Right ventricle myocardium inferior (tissue), 1 donor: ENCODE results near the gene MRPL36. TPM values are rescaled to one million over a fixed set of nuclear protein-coding genes. Genes with fewer than 3 reads are reported as not detected.
A peak's percentile ranks its signal among the peaks of the same experiment; 100 is the strongest.

ENCODE experiments used
- ATAC-seq: fragments of 200-7000 bp; cut with Tn5 transposase; one replicate; pipeline ENCODE4 v1.9.1; 2020; ENCODE audit warnings: mild to moderate bottlenecking, moderate library complexity
- DNase-seq: peaks from one replicate; pipeline ENCODE4 v3.0.0; 2021; ENCODE audit errors: missing footprints
- intact Hi-C: fragments of 100-400 bp; cut with DNase I; formaldehyde crosslinking; loops from one replicate; pipeline ENCODE4 v1.11.0; 2022
- total RNA-seq: library from RNA; stranded (reverse); fragmentation: NEBNext Ultra II Directional; extraction: Animal tissue kit (Norgen Biotek cat#: 25700); gene quantifications from one replicate; pipeline ENCODE4 v1.2.1, GENCODE V29; 2021
- donor health status: DM: no; HTN: yes; CAD: no; lungs with severe emphysema.

MRPL36 gene
- total RNA-seq, 1 donor from 2014 or later = 62.3 TPM

DNA sequence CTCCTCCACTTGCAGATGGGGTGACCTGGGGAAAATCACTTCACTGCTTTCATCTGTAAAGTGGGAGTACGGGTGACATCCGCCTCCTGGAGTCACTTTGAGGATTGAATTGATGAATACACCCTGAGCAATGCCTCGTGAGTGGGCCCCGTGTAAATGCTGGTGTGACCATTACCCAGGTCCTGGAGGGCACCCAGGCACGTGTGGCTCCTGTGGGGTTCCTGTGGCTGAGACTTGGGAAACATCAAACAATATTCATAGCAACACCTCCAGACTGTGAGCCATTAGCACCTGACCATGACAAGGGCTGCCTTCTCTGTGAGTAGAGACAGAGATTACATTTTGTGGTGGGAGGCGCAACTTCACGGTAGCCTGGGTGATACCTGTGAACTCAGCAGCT, 11.4 kb downstream of the MRPL36 start:
- intact Hi-C loops = no loop called here
- ATAC-seq = no peak

DNA sequence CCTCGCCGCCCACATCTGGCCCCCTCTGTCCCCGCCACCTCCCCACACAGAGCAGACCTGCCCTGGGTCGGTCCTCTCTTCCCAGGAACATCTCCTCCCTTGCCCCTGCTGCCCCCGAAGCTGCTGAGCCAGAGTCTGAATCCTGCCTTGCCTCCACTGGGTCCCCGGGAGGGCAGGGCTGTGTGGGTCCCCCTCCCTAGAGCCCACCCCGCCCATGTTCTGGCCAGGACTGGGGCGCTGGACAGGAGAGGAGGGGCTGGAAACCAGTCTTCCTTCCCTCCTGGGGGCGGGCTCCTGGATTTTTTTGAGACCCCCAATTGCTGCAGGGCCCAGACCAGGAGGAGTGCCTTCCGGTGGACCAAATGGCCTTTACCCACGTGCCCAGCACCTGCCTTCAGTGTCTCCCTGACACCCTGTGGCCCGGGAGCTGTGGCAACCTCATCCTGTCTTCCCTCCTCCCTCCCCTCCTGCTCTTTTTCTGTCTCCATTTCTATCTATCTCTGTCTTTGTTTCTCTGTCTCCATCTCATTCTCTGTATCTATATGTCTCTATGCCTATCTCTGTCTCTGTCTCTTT, 12.1 kb downstream of the MRPL36 start:
- DNase-seq (peak; percentile 31), ATAC-seq (no peak)
- intact Hi-C loops = no loop called here

More for the DNA sequence above, 11.4 kb downstream of the MRPL36 start:
- no peak for DNase-seq

DNA sequence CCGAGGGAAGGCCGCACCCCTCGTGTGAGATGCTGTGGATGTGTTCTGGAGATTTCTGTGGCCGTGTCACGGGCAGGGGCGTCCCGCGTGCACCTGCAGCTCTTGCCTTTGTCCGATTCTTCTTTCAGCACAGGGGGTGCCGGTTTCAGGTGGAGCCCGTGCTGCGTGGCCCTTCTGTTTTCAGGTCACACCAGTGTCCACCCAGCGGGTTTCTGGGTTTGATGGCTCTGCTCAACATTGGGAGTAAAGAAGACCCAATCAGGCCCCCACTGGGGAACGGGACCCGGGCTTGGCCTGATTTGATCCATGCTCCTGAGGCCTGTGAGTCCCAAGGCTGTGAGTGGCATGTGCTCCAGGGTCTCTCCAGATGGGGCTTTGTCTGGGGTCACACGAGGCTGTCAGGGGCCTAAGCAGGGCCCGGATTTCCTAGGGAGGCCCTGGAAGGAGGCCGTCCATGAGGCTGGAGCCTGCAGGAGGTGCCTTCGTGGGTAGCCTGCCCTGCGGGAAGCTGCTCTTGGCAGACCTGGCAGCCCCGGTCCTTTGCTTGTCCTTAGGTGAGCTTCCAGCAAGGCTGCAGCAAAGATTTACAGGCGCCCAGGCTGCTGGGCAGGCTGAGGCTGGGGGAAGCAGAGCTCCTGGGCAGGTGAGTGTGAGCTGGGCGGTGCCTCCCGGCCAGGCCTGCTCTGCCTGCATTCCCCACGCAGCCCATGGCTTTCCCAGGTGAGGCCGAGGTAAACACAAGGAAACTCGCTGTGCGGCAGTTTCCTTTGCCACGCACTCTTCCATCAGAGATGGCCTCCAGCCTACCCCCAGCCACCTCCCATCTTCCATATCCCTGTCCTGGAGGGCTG, 12.8 kb downstream of the MRPL36 start:
- no peak for ATAC-seq
- peak; percentile 60 for DNase-seq
- intact Hi-C loops = no loop called here

DNA sequence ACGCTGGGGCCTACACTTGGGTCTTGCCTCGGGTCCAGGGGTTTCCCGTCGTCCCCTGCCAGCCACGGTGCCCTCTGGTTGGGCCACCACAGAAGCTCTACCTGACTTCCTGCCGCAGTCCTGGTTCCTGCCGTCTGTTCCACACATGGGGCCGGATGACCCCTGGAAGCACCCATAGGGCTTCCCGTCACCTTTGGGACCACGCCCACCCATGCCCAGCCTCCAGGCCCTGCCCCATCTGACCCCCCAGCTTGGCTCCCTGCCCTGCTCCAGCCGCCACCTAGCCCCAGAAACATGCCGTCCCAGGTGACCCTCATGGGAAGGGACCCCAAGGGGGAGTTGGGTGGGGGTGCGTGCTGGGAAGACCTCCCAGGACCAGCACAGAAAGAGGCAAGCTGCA, 13.7 kb downstream of the MRPL36 start:
- ATAC-seq (no peak), DNase-seq (peak; percentile 2)
- intact Hi-C loops = no loop called here

DNA sequence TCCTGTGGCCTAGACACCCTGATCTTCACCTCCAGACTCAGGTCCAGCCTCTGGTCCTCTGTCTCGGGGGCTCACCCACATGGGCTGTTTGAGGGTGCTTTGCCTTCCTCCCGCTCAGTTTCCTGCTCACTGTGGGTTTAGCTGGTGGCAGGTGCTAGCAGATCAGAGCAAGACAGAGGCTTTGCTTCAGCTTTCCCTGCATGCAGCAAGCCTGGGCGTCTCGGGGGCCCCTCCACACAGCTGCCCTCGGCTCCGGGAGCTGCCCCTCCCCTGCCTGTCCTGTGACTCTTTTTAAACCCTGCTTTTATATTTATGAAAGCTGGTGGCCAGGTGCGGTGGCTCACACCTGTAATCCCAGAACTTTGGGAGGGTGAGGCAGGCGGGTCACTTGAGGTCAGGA, 14.6 kb downstream of the MRPL36 start:
- ATAC-seq (no peak), DNase-seq (peak; percentile 42)
- intact Hi-C loops = no loop called here

DNA sequence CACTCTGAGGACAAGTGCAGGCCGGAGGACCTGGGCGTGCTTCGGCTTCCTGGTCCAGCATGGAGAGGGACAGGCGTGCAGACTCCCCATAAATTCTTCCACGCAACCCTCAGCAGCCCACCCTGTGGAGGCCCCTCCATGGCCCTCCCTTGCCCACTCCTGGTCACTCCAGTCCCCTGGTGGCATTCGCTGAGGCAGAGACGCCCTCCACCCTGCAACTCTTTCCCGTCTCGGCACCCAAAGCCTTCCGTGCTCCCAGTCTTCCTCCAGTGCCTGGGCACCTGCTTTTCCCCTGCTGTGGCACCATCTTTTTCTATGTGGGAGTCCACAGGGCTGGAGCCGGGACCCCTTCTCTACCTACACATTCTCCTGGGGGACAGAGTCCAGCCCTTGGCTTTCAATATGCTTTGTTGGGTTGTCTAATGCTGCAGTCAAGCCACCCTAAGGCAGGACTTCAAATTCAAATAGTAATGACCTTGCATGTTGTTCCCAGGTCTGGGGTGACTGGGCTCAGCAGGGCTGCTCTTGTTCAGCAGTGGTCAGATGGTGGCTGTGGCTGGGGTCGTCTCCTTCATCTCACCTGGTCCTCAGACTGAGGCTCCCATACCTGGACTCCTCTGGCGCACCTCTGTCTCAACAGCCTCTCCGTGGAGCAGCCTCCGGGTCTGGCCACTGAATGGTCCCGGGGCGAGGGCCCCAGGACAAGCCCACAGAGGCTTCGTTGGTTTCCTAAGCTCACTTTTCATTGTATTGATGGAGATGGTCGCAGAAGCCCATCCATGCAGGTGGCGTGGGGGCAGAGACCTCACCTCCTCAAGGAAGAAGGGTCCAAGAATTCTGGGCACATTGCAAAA, 15.2 kb downstream of the MRPL36 start:
- ATAC-seq = no peak
- no peak for DNase-seq
- intact Hi-C loops = no loop called here

DNA sequence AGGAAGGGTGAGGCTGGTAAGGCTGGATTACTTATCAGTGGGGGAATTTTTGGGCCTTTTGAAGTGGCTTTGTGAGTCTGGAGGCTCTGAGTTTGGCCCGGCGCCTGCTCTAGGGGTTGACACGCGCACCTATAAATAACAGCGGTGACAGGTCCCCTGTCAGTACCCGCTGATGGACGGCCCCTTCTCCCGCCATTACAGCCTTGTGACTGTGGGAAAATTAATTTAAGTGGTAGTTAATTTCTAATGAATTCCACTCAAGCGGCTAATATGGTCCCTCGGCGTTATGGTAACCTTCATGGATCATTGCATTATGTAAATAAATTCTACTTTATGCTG, 16.5 kb downstream of the MRPL36 start:
- ATAC-seq = peak; percentile 56
- intact Hi-C loops = no loop called here
- DNase-seq = peak; percentile 32

DNA sequence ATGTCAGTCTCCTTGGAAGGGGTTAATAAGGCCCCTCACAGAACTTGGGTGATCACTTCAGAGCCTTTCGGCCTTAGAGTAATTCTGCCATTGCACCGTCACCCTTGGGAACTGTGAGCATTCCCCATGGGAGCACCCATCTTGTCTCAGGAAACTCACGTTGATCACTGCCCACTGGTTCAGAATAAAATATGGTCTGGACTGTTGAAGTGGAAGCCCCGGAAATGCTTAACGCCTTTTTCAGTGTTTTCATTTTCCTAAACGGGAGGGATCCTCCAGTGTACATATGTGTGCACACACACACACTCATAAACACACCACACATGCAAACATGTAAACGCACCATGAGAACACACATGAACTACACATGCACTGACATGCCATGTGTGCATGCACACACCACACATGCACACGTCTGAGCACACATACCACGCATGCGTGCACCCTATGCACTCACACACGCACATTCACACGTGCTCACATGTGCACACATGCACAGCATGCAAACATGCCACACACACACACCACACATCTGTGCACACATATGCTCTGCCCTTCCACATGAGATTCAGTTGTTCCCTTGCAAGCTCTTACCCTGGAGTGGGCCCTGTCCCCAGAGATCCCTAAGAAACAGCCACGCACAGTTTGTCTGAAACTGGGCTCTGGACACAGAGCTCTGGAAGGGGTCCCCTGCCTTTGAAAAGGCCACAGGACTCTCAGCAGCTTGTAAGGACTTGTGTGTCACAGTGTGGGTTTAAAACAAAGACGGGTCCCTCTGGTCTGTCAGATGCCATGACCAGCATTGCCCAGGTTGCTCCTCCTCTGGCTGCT, 17.0 kb downstream of the MRPL36 start:
- no peak for DNase-seq
- peak; percentile 12 for ATAC-seq
- intact Hi-C loops = no loop called here

DNA sequence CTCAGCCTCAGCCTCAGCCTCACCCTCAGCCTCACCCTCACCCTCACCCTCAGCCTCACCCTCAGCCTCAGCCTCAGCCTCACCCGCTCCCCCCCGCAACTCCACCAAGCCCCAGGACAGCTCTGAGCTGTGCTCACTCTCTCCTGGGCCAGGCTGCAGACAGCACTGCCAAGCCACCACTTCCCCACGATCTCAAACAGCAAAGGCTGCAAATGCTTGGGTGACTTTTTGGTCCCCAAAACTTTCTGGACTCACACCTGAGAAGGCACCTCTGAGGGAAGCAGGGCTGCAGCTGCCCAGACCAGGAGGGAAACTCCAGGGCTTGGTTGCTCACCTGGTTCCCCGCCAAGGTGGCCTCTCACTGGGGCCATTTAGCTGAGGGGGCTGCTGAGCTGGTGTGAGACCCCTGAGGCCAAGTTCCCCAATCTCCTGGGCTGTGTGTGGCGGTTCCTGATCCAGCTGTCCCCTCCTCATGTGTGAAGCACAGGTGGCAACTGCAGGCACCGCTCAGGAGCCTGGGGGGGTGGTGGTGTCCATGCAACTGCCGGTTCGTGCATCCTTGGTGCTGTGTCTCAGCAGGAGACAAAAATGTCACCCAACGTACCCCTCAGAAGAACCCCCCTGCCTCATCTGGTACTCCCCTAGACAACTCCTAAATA, 17.8 kb downstream of the MRPL36 start:
- DNase-seq (peak; percentile 44), ATAC-seq (no peak)
- intact Hi-C loops = no loop called here

DNA sequence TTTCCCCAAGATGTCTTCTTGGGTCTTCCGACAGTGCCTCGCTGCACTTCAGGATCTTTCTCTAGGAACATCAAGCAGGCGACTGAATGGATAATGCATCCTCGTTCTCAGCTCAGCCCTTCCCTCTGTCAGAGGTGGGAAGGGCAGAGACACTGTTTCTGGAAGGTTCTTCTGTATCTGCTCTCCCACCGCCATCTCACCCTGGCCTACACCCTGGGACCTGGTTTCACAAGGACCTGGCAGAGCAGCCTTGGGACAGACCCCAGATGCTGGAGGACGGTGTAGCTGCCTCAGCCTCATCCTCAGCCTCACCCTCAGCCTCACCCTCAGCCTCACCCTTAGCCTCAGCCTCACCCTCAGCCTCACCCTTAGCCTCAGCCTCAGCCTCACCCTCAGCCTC, 18.5 kb downstream of the MRPL36 start:
- ATAC-seq (no peak), DNase-seq (no peak)
- intact Hi-C loops = no loop called here

DNA sequence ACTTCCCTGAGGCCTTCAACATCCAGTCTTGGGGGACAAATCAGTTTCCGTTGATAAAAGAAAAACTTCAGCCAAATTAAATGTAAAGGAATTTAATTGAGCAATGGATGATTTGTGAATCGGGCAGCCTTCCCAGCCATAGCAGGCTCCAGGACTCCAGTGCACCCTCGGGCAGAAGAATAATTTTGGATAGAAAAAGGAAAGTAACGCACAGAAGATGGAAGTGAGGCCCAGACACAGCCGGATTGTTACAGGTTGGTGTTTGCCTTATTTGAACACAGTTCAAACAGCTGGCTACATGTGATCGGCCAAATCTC, 19.1 kb downstream of the MRPL36 start:
- intact Hi-C loops = no loop called here
- DNase-seq = no peak
- no peak for ATAC-seq

DNA sequence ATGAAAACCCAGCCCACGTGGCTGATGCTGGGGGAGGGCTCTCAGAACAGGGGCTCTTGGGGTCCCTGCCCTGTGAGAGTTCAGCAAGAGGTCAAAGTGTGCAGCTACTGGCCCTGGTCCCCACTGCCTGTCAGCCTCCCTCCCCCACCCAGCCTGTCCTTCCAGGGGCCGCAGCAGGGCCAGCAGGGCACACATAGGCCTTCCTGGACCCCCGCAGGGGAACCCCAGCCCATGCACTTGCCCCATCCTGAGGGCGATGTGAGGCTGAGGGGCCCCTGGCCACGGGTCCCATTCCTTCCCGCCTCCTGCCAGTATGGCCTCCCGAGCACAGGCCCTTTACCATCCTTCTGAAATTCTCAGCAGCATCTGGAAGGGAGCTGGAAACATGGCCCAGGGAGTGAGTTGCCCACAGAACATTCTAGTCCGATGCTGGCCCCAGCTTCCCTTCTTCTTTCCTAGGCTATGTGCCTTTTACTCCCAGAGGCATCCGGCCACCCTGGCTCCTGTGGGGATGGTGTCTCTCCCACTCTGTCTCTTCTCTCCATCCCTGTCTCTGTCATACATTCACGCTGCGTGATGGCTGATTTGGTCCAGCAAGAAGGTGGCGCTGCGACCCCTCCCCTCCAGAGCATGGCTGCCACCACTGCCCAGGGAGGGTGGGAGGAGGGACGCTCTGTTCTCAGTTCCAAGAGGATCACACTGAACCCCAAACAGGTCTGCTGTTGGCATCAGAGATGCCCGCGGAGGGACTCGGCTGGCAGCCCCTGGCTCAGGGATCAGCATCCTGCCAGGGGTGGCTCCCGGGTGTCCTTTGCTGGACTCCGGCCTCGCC, 19.6 kb downstream of the MRPL36 start:
- intact Hi-C loops = no loop called here
- DNase-seq (peak; percentile 58), ATAC-seq (no peak)

DNA sequence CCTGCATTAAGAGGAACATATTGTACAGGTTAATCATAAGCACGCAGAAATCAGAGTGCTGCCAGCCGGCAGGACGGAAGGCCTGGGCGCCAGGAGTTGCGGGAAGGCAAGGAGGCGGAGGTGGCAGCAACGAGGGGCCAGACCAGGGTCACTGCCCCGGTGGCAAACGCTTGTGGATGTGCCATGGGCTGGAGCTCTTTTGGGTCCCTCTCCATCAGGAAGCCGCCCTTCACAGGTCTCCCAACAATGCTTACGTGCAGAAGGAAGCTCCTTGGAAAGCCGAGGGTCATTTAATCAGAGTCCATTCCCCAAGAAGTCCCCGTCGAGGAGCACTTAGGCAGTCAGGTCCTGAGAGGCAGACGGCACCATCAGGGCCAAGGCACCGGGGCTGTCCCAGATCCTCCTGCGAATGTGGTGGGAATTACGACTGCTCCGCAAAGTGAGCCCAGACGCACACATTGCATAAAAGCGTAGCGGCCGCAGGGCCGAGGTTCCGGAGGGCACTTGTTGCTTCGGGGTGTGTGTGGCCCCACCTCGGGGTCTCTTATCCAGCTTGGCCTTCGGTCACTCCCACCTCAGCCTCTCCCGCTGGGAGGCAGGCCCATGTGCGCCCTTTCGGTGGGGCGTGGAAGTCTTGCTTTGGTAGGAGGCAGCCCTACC, 20.5 kb downstream of the MRPL36 start:
- peak; percentile 71 for DNase-seq
- no peak for ATAC-seq
- intact Hi-C loops = no loop called here

DNA sequence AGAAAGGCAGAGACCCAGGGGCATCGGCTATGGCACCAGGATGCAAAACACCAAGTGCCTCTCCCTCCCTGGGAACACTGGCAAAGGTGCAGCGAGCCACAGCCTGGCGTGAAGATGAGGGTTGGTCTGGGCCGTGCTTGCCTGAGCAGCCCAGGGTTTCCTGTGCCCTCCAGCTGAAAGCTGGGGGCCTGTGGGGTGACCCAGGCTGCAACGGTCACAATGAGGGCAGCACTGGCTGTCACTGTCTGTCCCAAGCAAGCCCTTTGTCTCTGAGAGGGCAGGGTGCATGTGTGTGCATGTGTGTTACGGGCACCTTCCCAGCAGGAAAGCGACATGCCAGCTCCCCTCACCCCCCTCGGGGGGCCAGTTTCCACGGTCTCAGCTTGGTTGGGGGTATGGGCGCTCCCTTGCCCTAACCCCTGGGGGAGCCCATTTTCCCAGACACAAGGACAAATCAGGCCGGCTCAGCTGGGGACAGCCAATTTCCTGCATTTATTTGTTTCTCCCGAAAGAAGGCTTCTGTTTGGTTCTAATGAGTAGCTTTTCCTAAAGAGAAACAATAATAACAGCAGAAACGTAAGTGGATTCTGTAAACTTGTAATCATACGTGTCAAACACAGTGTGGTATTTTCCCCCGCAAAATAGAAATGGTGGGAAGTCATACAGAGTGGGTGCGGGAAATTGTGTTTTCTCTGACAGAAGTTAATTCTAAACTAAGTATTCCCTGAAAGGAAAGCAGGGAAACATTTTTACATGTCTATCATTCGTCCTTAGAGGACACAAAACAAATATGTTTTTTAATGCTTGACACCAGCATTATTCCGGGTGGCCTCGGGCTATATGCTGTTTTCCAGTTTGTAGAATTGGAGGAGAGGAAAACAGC, 21.3 kb downstream of the MRPL36 start:
- ATAC-seq (no peak), DNase-seq (no peak)
- intact Hi-C loops = no loop called here

DNA sequence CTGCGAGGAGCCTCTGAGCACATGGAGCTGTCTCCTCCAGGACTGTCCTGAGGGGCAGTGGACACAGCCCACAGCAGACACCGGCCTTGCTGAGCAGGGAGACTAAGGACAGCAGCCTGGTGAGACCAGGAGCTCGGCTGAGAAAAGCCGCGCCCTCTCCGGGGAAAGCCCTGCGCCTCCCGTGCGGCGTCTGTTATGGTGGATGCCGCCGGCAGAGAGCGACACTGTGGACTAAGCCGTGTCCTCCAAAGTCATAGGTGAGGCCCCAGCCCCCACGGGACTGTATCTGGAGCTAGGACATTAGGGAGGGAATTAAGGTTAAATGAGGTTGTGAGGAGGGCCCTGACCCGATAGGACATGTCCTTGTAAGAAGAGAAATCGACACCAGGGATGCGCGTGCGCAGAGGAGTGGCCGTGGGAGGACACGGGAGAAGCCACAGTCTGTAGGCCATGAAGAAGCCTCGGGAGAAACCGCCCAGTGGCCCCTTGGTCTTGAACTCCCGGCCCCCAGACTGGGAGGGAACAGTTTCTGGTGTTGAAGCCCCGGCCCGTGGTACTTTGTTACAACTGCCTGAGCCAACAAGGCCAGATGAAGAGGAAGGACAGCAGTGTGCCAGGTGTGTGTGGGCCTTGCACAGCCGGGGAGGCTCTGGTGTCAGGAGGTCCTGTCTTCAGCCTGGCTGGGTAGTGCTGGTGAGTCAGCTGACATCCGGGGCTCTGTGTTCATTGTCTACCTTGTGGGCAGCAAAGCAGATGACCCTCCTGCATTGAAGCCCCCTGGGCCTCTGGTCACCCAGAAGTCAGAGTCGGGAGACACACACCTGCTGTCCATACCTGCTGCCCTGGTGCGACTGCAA, 22.1 kb downstream of the MRPL36 start:
- intact Hi-C loops = no loop called here
- DNase-seq = peak; percentile 60
- ATAC-seq = no peak
